ENCODE data around the gene SEMA7A. TPM values are rescaled to one million over a fixed set of nuclear protein-coding genes. Genes with fewer than 3 reads are reported as not detected.

The SEMA7A gene
- polyA plus RNA-seq, 1 of the 3 experiments (the other 2 are of a cell fraction), result 1.3 TPM

GRCh38 chr15:74442063-74442462 is 8.3 kb upstream of the SEMA7A start:
- TF ChIP-seq USF1 (IDR thresholded peaks at IDR 0.05; ENCODE audit: borderline replicate concordance, low read depth) (no peak), ELF1 (IDR thresholded peaks at IDR 0.05) (no peak), SMC3 (IDR thresholded peaks at IDR 0.05; ENCODE audit: low read depth, low read length) (no peak), RFX5 (IDR thresholded peaks at IDR 0.05; ENCODE audit: low read length) (no peak), FOXJ3 (CRISPR knock-in tag; IDR thresholded peaks at IDR 0.05) (no peak), YY1 (IDR thresholded peaks at IDR 0.05; ENCODE audit: low read depth) (no peak), RAD21 (IDR thresholded peaks at IDR 0.05; ENCODE audit: low read length) (no peak), POLR2AphosphoS5 (IDR thresholded peaks at IDR 0.05; ENCODE audit: low read depth, low read length) (no peak), RCOR1 (IDR thresholded peaks at IDR 0.05; ENCODE audit: low read length) (no peak), MXI1 (IDR thresholded peaks at IDR 0.05; ENCODE audit: low read depth, low read length) (no peak), PBX3 (IDR thresholded peaks at IDR 0.05) (no peak), GABPA (IDR thresholded peaks at IDR 0.05; ENCODE audit: low read depth) (no peak), CHD2 (IDR thresholded peaks at IDR 0.05; ENCODE audit: low read length, partially characterized antibody) (no peak), GATA2 (CRISPR knock-in tag; IDR thresholded peaks at IDR 0.05) (no peak), EP300 (IDR thresholded peaks at IDR 0.05; ENCODE audit: borderline replicate concordance in 1 of 2, low read depth in 1 of 2, low read length in 1 of 2) (no peak), CTCF (IDR thresholded peaks at IDR 0.05) (no peak), USF2 (IDR thresholded peaks at IDR 0.05; ENCODE audit: borderline replicate concordance, low read depth, low read length) (no peak)
- TF ChIP-seq, protein P1, sequence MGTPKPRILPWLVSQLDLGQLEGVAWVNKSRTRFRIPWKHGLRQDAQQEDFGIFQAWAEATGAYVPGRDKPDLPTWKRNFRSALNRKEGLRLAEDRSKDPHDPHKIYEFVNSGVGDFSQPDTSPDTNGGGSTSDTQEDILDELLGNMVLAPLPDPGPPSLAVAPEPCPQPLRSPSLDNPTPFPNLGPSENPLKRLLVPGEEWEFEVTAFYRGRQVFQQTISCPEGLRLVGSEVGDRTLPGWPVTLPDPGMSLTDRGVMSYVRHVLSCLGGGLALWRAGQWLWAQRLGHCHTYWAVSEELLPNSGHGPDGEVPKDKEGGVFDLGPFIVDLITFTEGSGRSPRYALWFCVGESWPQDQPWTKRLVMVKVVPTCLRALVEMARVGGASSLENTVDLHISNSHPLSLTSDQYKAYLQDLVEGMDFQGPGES (IDR thresholded peaks at IDR 0.05; ENCODE audit: low read depth, low read length), result no peak
- TF ChIP-seq, protein P2, sequence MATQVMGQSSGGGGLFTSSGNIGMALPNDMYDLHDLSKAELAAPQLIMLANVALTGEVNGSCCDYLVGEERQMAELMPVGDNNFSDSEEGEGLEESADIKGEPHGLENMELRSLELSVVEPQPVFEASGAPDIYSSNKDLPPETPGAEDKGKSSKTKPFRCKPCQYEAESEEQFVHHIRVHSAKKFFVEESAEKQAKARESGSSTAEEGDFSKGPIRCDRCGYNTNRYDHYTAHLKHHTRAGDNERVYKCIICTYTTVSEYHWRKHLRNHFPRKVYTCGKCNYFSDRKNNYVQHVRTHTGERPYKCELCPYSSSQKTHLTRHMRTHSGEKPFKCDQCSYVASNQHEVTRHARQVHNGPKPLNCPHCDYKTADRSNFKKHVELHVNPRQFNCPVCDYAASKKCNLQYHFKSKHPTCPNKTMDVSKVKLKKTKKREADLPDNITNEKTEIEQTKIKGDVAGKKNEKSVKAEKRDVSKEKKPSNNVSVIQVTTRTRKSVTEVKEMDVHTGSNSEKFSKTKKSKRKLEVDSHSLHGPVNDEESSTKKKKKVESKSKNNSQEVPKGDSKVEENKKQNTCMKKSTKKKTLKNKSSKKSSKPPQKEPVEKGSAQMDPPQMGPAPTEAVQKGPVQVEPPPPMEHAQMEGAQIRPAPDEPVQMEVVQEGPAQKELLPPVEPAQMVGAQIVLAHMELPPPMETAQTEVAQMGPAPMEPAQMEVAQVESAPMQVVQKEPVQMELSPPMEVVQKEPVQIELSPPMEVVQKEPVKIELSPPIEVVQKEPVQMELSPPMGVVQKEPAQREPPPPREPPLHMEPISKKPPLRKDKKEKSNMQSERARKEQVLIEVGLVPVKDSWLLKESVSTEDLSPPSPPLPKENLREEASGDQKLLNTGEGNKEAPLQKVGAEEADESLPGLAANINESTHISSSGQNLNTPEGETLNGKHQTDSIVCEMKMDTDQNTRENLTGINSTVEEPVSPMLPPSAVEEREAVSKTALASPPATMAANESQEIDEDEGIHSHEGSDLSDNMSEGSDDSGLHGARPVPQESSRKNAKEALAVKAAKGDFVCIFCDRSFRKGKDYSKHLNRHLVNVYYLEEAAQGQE (IDR thresholded peaks at IDR 0.05; ENCODE audit: low read depth, low read length), result no peak
- H3K4me2 ChIP-seq, result no peak overlapping the region
- no peaks in the 10 kb centered on the region for H3K9me3 ChIP-seq
- DNase-seq, result no peak
- no peaks in the 10 kb centered on the region for H3K79me2 ChIP-seq (ENCODE audit: insufficient read depth)
- H3K9me2 ChIP-seq, result no peaks in the 10 kb centered on the region
- no peak overlapping the region for H3K9ac ChIP-seq
- CTCF ChIA-PET, result interaction anchor here (1.3 to 36.5 kb wide), 5 partner anchors 8 to 327 kb away, joined by 3 to 779 read pairs (median 5); partner anchors contain the start of genes CYP11A1 and SEMA7A
- peaks cover 0 to 7% of the 10 kb centered on the region in 2 experiments; a peak in 1 of 4 replicates for H3K4me1 ChIP-seq (ENCODE audit: control insufficient read depth in 1 of 2, insufficient read depth in 2 of 2, low read depth in 1 of 2, low read length in 1 of 2)
- peaks cover 17 to 27% of the 10 kb centered on the region in 2 experiments for H3K36me3 ChIP-seq (replicated peaks in 1 of 2; ENCODE audit: control insufficient read depth in 1 of 2, insufficient read depth in 2 of 2, low read length in 1 of 2)
- H3K27ac ChIP-seq (ENCODE audit: low read depth in 2 of 2, low read length in 1 of 2), result no peak overlapping the region
- H3F3A ChIP-seq (replicated peaks; ENCODE audit: insufficient read depth), result no peaks in the 10 kb centered on the region
- H4K20me1 ChIP-seq (ENCODE audit: insufficient read depth), result no peaks in the 10 kb centered on the region
- H3K4me3 ChIP-seq (ENCODE audit: low read depth in 2 of 2, low read length in 1 of 2), result no peak overlapping the region
- H3K27me3 ChIP-seq (ENCODE audit: insufficient read depth), result no peaks in the 10 kb centered on the region
- H2AFZ ChIP-seq (ENCODE audit: low read depth), result no peak overlapping the region
- 86% methylated on average over 3 of the region's 3 CpGs for WGBS (ENCODE audit: low lambda C conversion rate)
- POLR2A ChIA-PET, result interaction anchor here (0.7 to 1.6 kb wide), 4 partner anchors 12 to 189 kb away, joined by 3 to 7 read pairs (median 3); partner anchors contain the start of gene UBL7
